Psoas muscle (tissue), 8 donors: ENCODE data around the gene RAB11FIP4. TPM values are rescaled to one million over a fixed set of nuclear protein-coding genes. Genes with fewer than 3 reads are reported as not detected.
"Not testable (repeated sequence)": the region's sequence is repeated elsewhere in the genome, so short reads cannot be mapped to it uniquely, and the experiment has no call there.

Experiments used
- ATAC-seq, 4 donors: fragments of 200-7000 bp; cut with Tn5 transposase; one replicate each; pipeline ENCODE4 v1.9.1; 2020; ENCODE audit warnings: moderate library complexity in 3 of 4, mild to moderate bottlenecking in 2 of 4
- DNase-seq, 2 donors: peaks; one replicate each; pipeline ENCODE4 v3.0.0-alpha.2; 2020
- H3K27ac ChIP-seq: fragments of 200-600 bp; one replicate; pipeline ENCODE4 v1.8.0; 2022
- H3K27me3 ChIP-seq, 3 donors: fragments of 200-600 bp in 1 of 3; one replicate each; pipeline versions ENCODE4 v1.6.1 to v1.8.0; 2013 to 2022; ENCODE audit warnings: low read length in 2 of 3, mild to moderate bottlenecking in 2 of 3, moderate library complexity in 1 of 3; ENCODE audit not compliant: insufficient read depth in 3 of 3
- H3K36me3 ChIP-seq, 2 donors: fragments of 200-600 bp in 1 of 2; one replicate each; pipeline versions ENCODE4 v1.6.1 to v1.8.0; 2013 to 2022; ENCODE audit warnings: low read depth in 1 of 2, mild to moderate bottlenecking in 1 of 2, moderate library complexity in 1 of 2; ENCODE audit not compliant: insufficient read depth in 1 of 2
- H3K4me1 ChIP-seq: fragments of 200-600 bp; one replicate; pipeline ENCODE4 v1.8.0; 2022
- H3K4me3 ChIP-seq: fragments of 200-600 bp; one replicate; pipeline ENCODE4 v1.8.0; 2022; ENCODE audit warnings: mild to moderate bottlenecking
- H3K9me3 ChIP-seq: fragments of 200-600 bp; one replicate; pipeline ENCODE4 v1.8.0; 2022
- CTCF ChIP-seq: fragments of 200-600 bp; IDR thresholded peaks from one replicate; pipeline ENCODE4 v1.8.0; 2022; ENCODE audit warnings: antibody characterized with exemption
- WGBS, 3 donors: extraction: QIAGEN DNeasy Blood & Tissue Kit; methylation state at CpG; one replicate each; pipeline versions ENCODE4 v1.1.6 to v1.1.7; 2013; 5-methylcytosine and 5-hydroxymethylcytosine counted together
- intact Hi-C, 2 donors: fragments of 100-400 bp; cut with DNase I; formaldehyde crosslinking; loops; one replicate each; pipeline versions ENCODE4 v1.11.0 to v1.14.2; 2022
- polyA plus RNA-seq, 3 donors: library from polyadenylated mRNA; stranded (reverse); fragments of 200-250 nt; gene quantifications; one replicate each; pipeline ENCODE4 v1.2.3, GENCODE V29; 2013
- total RNA-seq, 4 donors: library from RNA; stranded (reverse); fragmentation: NEBNext Ultra II Directional in 2 of 4; extraction: Animal tissue kit (Norgen Biotek cat#: 25700) in 2 of 4; gene quantifications; one replicate each; pipeline versions ENCODE4 v1.2.1 to v1.2.4, GENCODE V29; 2021 to 2023
- donor health status: healthy with polysubstance abuse.
- donor health status: DM: no; HTN: no; CAD: no; lungs with moderate emphysema.
- donor health status: Bipolar disorder and iron deficiency.
- donor health status: healthy.
- donor health status: DM: yes; HTN: yes; CAD: no.
- donor health status: DM: no; HTN: no; CAD: no.
- donor health status: DM: no; HTN: no; CAD: no.
- donor health status: DM: yes; HTN: yes; CAD: no.

Gene RAB11FIP4
- total and polyA plus RNA-seq, 7 donors, result 0.04 to 1.8 (median 0.41) TPM

GRCh38 chr17:31379597-31380205 is 11.8 kb upstream of the RAB11FIP4 start:
- H3K27me3 ChIP-seq, result no peaks in the 10 kb centered on the region
- intact Hi-C loops, result no loop called here
- WGBS, 3 donors, result 96 to 98% (median 97%) methylated on average over 1 of the region's 1 CpG
- H3K9me3 ChIP-seq, result no peaks in the 10 kb centered on the region
- no peak for TF ChIP-seq CTCF
- ATAC-seq (no peak), DNase-seq (no peak)
- H3K4me1 ChIP-seq, result no peaks in the 10 kb centered on the region
- no peak overlapping the region for H3K4me3 ChIP-seq
- no peak overlapping the region for H3K27ac ChIP-seq
- H3K36me3 ChIP-seq, result peaks cover 0 to 15% of the 10 kb centered on the region in 2 donors

DNA sequence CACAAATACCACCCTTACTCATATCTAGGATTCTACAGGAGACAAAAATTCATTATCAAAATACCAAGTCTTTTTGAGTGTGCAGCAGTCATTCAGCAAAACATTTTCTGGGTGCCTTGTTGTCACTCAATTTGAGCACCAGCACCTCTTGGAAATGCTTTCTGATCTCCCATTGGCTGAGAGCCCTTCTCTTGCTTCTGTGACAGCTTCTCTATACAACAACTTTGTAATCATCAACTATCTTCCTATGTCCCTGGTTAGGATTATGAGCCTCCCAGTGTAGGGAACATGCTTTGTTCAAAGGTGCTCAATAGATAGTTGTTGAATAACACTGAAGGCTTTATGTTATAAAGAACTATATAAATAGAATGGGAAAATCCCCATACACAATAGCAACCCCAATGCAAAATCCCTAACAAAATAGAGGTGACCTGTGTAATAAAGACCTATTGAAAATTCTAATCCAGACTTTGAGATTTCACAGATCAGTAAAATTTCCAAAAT is 10.3 kb upstream of the RAB11FIP4 start:
- DNase-seq (no peak), ATAC-seq (no peak)
- Histone ChIP-seq H3K9me3 (no peaks in the 10 kb centered on the region), H3K4me3 (no peak overlapping the region), H3K4me1 (no peaks in the 10 kb centered on the region), H3K27me3 (no peaks in the 10 kb centered on the region), H3K36me3 (peaks cover 0 to 15% of the 10 kb centered on the region in 2 donors), H3K27ac (no peak overlapping the region)
- TF ChIP-seq CTCF, result no peak
- intact Hi-C loops, result no loop called here

GRCh38 chr17:31382668-31383275 is 8.7 kb upstream of the RAB11FIP4 start:
- H3K27me3 ChIP-seq, H3K4me3 ChIP-seq, H3K4me1 ChIP-seq, DNase-seq, ATAC-seq, H3K9me3 ChIP-seq, H3K36me3 ChIP-seq, H3K27ac ChIP-seq, intact Hi-C loops: not testable (repeated sequence)
- 86 to 93% (median 90%) methylated on average over 11 of the region's 11 CpGs for WGBS, 3 donors

GRCh38 chr17:31383488-31383887 is 8.0 kb upstream of the RAB11FIP4 start:
- H3K4me1 ChIP-seq, H3K27me3 ChIP-seq, H3K36me3 ChIP-seq, ATAC-seq, H3K27ac ChIP-seq, intact Hi-C loops, H3K9me3 ChIP-seq, DNase-seq, H3K4me3 ChIP-seq: not testable (repeated sequence)
- WGBS, 3 donors, result 90 to 95% (median 94%) methylated on average over 6 of the region's 6 CpGs

DNA sequence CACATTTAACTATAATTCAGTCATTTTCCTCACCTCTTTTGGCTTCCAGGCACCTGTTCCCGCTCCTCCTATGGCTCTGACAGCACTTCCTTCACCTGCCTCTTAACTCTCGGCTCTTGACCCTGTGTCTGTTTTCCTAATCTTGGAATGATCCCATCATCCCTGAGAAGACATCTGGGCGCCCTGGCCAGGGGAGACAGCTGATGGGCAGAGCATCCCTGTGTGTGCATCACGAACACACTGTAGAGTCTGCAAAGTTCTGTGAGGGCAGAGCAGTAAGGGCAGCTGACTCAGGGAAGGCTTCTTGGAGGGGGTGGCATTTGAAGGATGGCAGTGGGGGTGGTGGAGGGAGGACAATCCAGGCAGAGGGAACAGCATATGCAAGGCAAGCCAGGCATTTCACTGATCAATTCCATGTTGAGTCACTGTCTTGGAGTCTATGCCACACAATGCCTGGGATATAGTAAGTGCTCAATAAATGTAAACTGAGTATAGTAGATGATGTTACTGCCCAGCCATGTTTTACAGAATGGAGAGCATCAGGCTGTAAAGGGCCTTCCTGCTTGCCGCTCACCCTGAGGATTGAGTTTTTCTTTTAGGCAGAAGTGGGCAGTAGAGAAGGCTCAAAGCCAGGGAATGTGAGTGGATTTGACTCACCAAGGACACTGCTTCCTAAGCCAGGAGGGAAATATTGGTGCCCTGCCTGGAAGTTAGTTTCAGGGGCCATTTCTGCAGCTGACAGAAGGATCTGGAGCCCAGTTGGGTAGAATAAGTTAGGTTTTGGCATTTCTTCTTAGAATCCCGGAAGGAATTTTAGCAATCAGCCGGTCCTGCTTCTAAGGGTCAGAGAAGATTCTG is 5.8 kb upstream of the RAB11FIP4 start:
- no peaks in the 10 kb centered on the region for H3K9me3 ChIP-seq
- intact Hi-C loops, result no loop called here
- H3K36me3 ChIP-seq, result no peaks in the 10 kb centered on the region
- H3K27me3 ChIP-seq, result peaks cover 0 to 21% (median 9%) of the 10 kb centered on the region in 3 donors
- DNase-seq, result no peak
- TF ChIP-seq CTCF, result no peak
- 52 to 63% (median 54%) methylated on average over 7 of the region's 7 CpGs for WGBS, 3 donors
- no peak overlapping the region for H3K4me3 ChIP-seq
- H3K27ac ChIP-seq, result no peak overlapping the region
- H3K4me1 ChIP-seq, result no peaks in the 10 kb centered on the region
- ATAC-seq, result no peak
